NCI-H774 (cell line): ENCODE measurements around the gene HEXA.
"Not testable (repeated sequence)": the region's sequence is repeated elsewhere in the genome, so short reads cannot be mapped to it uniquely, and the experiment has no call there.

Experiments
- DNase-seq: peaks from one replicate; lab custom pipeline; 2025; lab: John Stamatoyannopoulos, UW

The HEXA gene

GRCh38 chr15:72375846-72376581 lies at the start of gene HEXA:
Gene HEXA (minus strand): TSS chr15:72376014. CDS start chr15:72375972, 42 bp downstream.
- peak; percentile 92 for DNase-seq

GRCh38 chr15:72423256-72423655 lies 47.4 kb upstream of the HEXA start:
- DNase-seq: no peak

- no peak for DNase-seq
Measured at GRCh38 chr15:72421484-72421883, 45.7 kb upstream of the HEXA start.

GRCh38 chr15:72420576-72420975 lies 44.8 kb upstream of the HEXA start:
- no peak for DNase-seq

- DNase-seq: not testable (repeated sequence)
Measured at GRCh38 chr15:72419768-72420167, 44.0 kb upstream of the HEXA start.

GRCh38 chr15:72415304-72415703 lies 39.5 kb upstream of the HEXA start:
- no peak for DNase-seq

GRCh38 chr15:72413337-72413736 lies 37.5 kb upstream of the HEXA start:
- not testable (repeated sequence) for DNase-seq

GRCh38 chr15:72411544-72411943 lies 35.7 kb upstream of the HEXA start:
- no peak for DNase-seq

- no peak for DNase-seq
Measured at GRCh38 chr15:72411111-72411510, 35.3 kb upstream of the HEXA start.

- DNase-seq: no peak
Measured at GRCh38 chr15:72406936-72407335, 31.1 kb upstream of the HEXA start.

GRCh38 chr15:72404841-72405240 lies 29.0 kb upstream of the HEXA start:
- DNase-seq: no peak

- no peak for DNase-seq
Measured at GRCh38 chr15:72404356-72404755, 28.5 kb upstream of the HEXA start.

- no peak for DNase-seq
Measured at GRCh38 chr15:72402726-72403125, 26.9 kb upstream of the HEXA start.

- DNase-seq: no peak
Measured at GRCh38 chr15:72398648-72399047, 22.8 kb upstream of the HEXA start.

- no peak for DNase-seq
Measured at GRCh38 chr15:72397796-72398588, 22.2 kb upstream of the HEXA start, which contains the start of gene TMEM202. Gene TMEM202 (plus strand): TSS chr15:72398305. CDS start chr15:72398327, 22 bp downstream.

- not testable (repeated sequence) for DNase-seq
Measured at GRCh38 chr15:72396331-72396730, 20.5 kb upstream of the HEXA start.

- DNase-seq: no peak
Measured at GRCh38 chr15:72389231-72389630, 13.4 kb upstream of the HEXA start.

GRCh38 chr15:72387741-72388140 lies 11.9 kb upstream of the HEXA start:
- no peak for DNase-seq

- no peak for DNase-seq
Measured at GRCh38 chr15:72382146-72382545, 6.3 kb upstream of the HEXA start.

- no peak for DNase-seq
Measured at GRCh38 chr15:72380743-72381142, 4.9 kb upstream of the HEXA start.

GRCh38 chr15:72379856-72380430 lies 4.1 kb upstream of the HEXA start:
- no peak for DNase-seq

GRCh38 chr15:72379106-72379505 lies 3.3 kb upstream of the HEXA start:
- DNase-seq: not testable (repeated sequence)

- no peak for DNase-seq
Measured at GRCh38 chr15:72377331-72377730, 1.5 kb upstream of the HEXA start.
